Mesenchymal stem cell (in vitro differentiated cells and primary cell): ENCODE measurements around the gene CIAO2B.
"Not testable (repeated sequence)": the region's sequence is repeated elsewhere in the genome, so short reads cannot be mapped to it uniquely, and the experiment has no call there.

Experiments
- DNase-seq: peaks from one replicate; pipeline ENCODE4 v3.0.0-alpha.2; 2013
- H2AFZ ChIP-seq: one replicate; pipeline ENCODE4 v1.6.1; 2013; ENCODE audit warnings: low read depth, mild to moderate bottlenecking, control low read depth, inconsistent platforms, low read length, moderate library complexity
- H2AK5ac ChIP-seq: 2 replicates; pipeline ENCODE4 v1.6.1; 2013; ENCODE audit warnings: low read length, moderate library complexity, mild to moderate bottlenecking, inconsistent platforms; ENCODE audit not compliant: severe bottlenecking
- H2BK120ac ChIP-seq: one replicate; pipeline ENCODE4 v1.6.1; 2013; ENCODE audit warnings: low read depth, mild to moderate bottlenecking, inconsistent platforms, low read length, moderate library complexity
- H2BK12ac ChIP-seq, 2 experiments: one replicate each; pipeline ENCODE4 v1.6.1; 2013; ENCODE audit warnings: inconsistent platforms in 2 of 2, low read length in 2 of 2, mild to moderate bottlenecking in 2 of 2, moderate library complexity in 2 of 2, control low read depth in 1 of 2
- H2BK15ac ChIP-seq: one replicate; pipeline ENCODE4 v1.6.1; 2013; ENCODE audit warnings: mild to moderate bottlenecking, low read depth, inconsistent platforms; ENCODE audit not compliant: poor library complexity, severe bottlenecking
- H2BK5ac ChIP-seq: 2 replicates; pipeline ENCODE4 v1.6.1; 2013; ENCODE audit warnings: low read depth, mild to moderate bottlenecking, low read length, control low read depth, inconsistent platforms; ENCODE audit not compliant: poor library complexity, severe bottlenecking
- H3K14ac ChIP-seq, 2 experiments: one replicate each; pipeline ENCODE4 v1.6.1; 2013; ENCODE audit warnings: inconsistent platforms in 2 of 2, low read length in 2 of 2, control low read depth in 1 of 2, mild to moderate bottlenecking in 1 of 2, moderate library complexity in 1 of 2
- H3K18ac ChIP-seq, 2 experiments: one replicate each; pipeline ENCODE4 v1.6.1; 2013; ENCODE audit warnings: inconsistent platforms in 2 of 2, low read length in 2 of 2, control low read depth in 1 of 2, low read depth in 1 of 2, mild to moderate bottlenecking in 1 of 2
- H3K23ac ChIP-seq, 2 experiments: one replicate each; pipeline ENCODE4 v1.6.1; 2013; ENCODE audit warnings: inconsistent platforms in 2 of 2, low read length in 2 of 2, mild to moderate bottlenecking in 2 of 2, moderate library complexity in 2 of 2, control low read depth in 1 of 2
- H3K27ac ChIP-seq: 2 replicates; pipeline ENCODE4 v1.5.1; 2013; ENCODE audit warnings: mild to moderate bottlenecking, moderate library complexity, low read length, control low read depth, inconsistent platforms; ENCODE audit not compliant: poor library complexity, severe bottlenecking
- H3K27me3 ChIP-seq, 2 experiments: 2 replicates each; pipeline versions ENCODE4 v1.6.1 to v1.7.0; 2013; ENCODE audit warnings: low read length in 2 of 2, mild to moderate bottlenecking in 2 of 2, moderate library complexity in 2 of 2, control low read depth in 1 of 2, inconsistent platforms in 1 of 2; ENCODE audit not compliant: control insufficient read depth in 1 of 2, insufficient read depth in 1 of 2
- H3K36me3 ChIP-seq, 2 experiments: 2 replicates each; pipeline versions ENCODE4 v1.6.1 to v1.7.0; 2013; ENCODE audit warnings: low read length in 2 of 2, control low read depth in 1 of 2, inconsistent platforms in 1 of 2, low read depth in 1 of 2, mild to moderate bottlenecking in 1 of 2; ENCODE audit not compliant: insufficient read depth in 2 of 2, control insufficient read depth in 1 of 2
- H3K4ac ChIP-seq, 2 experiments: one replicate each; pipeline ENCODE4 v1.6.1; 2013; ENCODE audit warnings: inconsistent platforms in 2 of 2, low read length in 2 of 2, mild to moderate bottlenecking in 2 of 2, moderate library complexity in 2 of 2, control low read depth in 1 of 2, low read depth in 1 of 2
- H3K4me1 ChIP-seq: 2 replicates; pipeline ENCODE4 v1.6.1; 2013; ENCODE audit warnings: low read depth, low read length, control low read depth; ENCODE audit not compliant: control insufficient read depth, insufficient read depth
- H3K4me2 ChIP-seq: 2 replicates; pipeline ENCODE4 v1.6.1; 2013; ENCODE audit warnings: low read length, mild to moderate bottlenecking, inconsistent platforms; ENCODE audit not compliant: poor library complexity, severe bottlenecking
- H3K4me3 ChIP-seq, 2 experiments: 2 replicates each; pipeline versions ENCODE4 v1.5.1 to v1.7.0; 2013; ENCODE audit warnings: low read length in 2 of 2, mild to moderate bottlenecking in 2 of 2, control low read depth in 1 of 2, low read depth in 1 of 2; ENCODE audit not compliant: insufficient read depth in 1 of 2
- H3K79me1 ChIP-seq: replicated peaks from 2 replicates; pipeline ENCODE4 v1.6.1; 2013; ENCODE audit warnings: mild to moderate bottlenecking, control low read depth, low read length, inconsistent platforms; ENCODE audit not compliant: poor library complexity, severe bottlenecking
- H3K9ac ChIP-seq: 2 replicates; pipeline ENCODE4 v1.7.0; 2013; ENCODE audit warnings: mild to moderate bottlenecking, low read length, moderate library complexity
- H3K9me3 ChIP-seq: 2 replicates; pipeline ENCODE4 v1.7.0; 2013; ENCODE audit warnings: mild to moderate bottlenecking, low read length; ENCODE audit not compliant: control insufficient read depth
- H4K8ac ChIP-seq: one replicate; pipeline ENCODE4 v1.6.1; 2013; ENCODE audit warnings: inconsistent platforms, mild to moderate bottlenecking, low read length, moderate library complexity
- H4K91ac ChIP-seq: one replicate; pipeline ENCODE4 v1.6.1; 2013; ENCODE audit warnings: mild to moderate bottlenecking, low read length, inconsistent platforms
- WGBS: methylation state at CpG from one replicate; pipeline ENCODE4 v1.1.7; 2013; ENCODE audit warnings: mixed read lengths; 5-methylcytosine and 5-hydroxymethylcytosine counted together

The CIAO2B gene

GRCh38 chr16:66974156-66974931 is 40.1 kb upstream of the CIAO2B start:
- not testable (repeated sequence) for H3K27me3 ChIP-seq, H2BK5ac ChIP-seq, H2BK12ac ChIP-seq, H3K36me3 ChIP-seq, H3K18ac ChIP-seq, H3K23ac ChIP-seq, H3K9me3 ChIP-seq, DNase-seq, H4K91ac ChIP-seq, H3K4me2 ChIP-seq, H3K27ac ChIP-seq, H4K8ac ChIP-seq, H2BK120ac ChIP-seq, H2AK5ac ChIP-seq, H3K4me3 ChIP-seq, H3K79me1 ChIP-seq, H2BK15ac ChIP-seq, H3K4ac ChIP-seq, H3K9ac ChIP-seq, H2AFZ ChIP-seq, H3K14ac ChIP-seq
- H3K4me1 ChIP-seq = peaks cover 35% of the 10 kb centered on the region
- 97% methylated on average over 29 of the region's 32 CpGs for WGBS

GRCh38 chr16:66973716-66974115 is 39.5 kb upstream of the CIAO2B start:
- no peak overlapping the region for H3K14ac ChIP-seq
- no peak overlapping the region for H2BK15ac ChIP-seq
- no peak overlapping the region for H2BK12ac ChIP-seq
- no peaks in the 10 kb centered on the region for H3K79me1 ChIP-seq
- DNase-seq = no peak
- no peak overlapping the region for H2AFZ ChIP-seq
- no peak overlapping the region for H3K18ac ChIP-seq
- no peaks in the 10 kb centered on the region for H3K36me3 ChIP-seq
- H2BK120ac ChIP-seq = no peak overlapping the region
- no peak overlapping the region for H3K4me2 ChIP-seq
- H3K4me1 ChIP-seq = peaks cover 28% of the 10 kb centered on the region
- H3K9ac ChIP-seq = no peak overlapping the region
- no peak overlapping the region for H3K23ac ChIP-seq
- H4K91ac ChIP-seq = no peak overlapping the region
- H3K9me3 ChIP-seq = no peaks in the 10 kb centered on the region
- no peak overlapping the region for H2BK5ac ChIP-seq
- no peak overlapping the region for H2AK5ac ChIP-seq
- no peak overlapping the region for H4K8ac ChIP-seq
- no peak overlapping the region for H3K27ac ChIP-seq
- H3K4me3 ChIP-seq = no peak overlapping the region
- H3K27me3 ChIP-seq = peaks cover 0 to 12% of the 10 kb centered on the region in 2 experiments
- no peak overlapping the region for H3K4ac ChIP-seq
- 95% methylated on average over 6 of the region's 6 CpGs for WGBS

GRCh38 chr16:66972983-66973382 is 38.8 kb upstream of the CIAO2B start:
- Histone ChIP-seq H3K18ac (no peak overlapping the region), H2BK12ac (no peak overlapping the region), H3K14ac (no peak overlapping the region), H3K27me3 (peaks cover 0 to 12% of the 10 kb centered on the region in 2 experiments), H3K36me3 (no peaks in the 10 kb centered on the region), H2AK5ac (no peak overlapping the region), H3K4me3 (no peak overlapping the region), H3K9ac (no peak overlapping the region), H3K4ac (no peak overlapping the region), H3K4me2 (no peak overlapping the region), H3K23ac (no peak overlapping the region), H3K9me3 (no peaks in the 10 kb centered on the region), H3K79me1 (no peaks in the 10 kb centered on the region), H2BK15ac (no peak overlapping the region), H4K8ac (no peak overlapping the region), H4K91ac (no peak overlapping the region), H3K4me1 (peaks cover 27% of the 10 kb centered on the region), H2BK120ac (no peak overlapping the region), H3K27ac (no peak overlapping the region), H2AFZ (no peak overlapping the region), H2BK5ac (no peak overlapping the region)
- no peak for DNase-seq
- WGBS = 75% methylated on average over 7 of the region's 9 CpGs

GRCh38 chr16:66970775-66971720 is 36.8 kb upstream of the CIAO2B start:
- no peak overlapping the region for H2BK12ac ChIP-seq
- H2AFZ ChIP-seq = no peak overlapping the region
- 74% methylated on average over 10 of the region's 10 CpGs for WGBS
- H3K9me3 ChIP-seq = no peaks in the 10 kb centered on the region
- H3K4me1 ChIP-seq = peaks cover 19% of the 10 kb centered on the region
- H2BK15ac ChIP-seq = no peak overlapping the region
- H3K4ac ChIP-seq = no peak overlapping the region
- no peak overlapping the region for H3K9ac ChIP-seq
- H2BK5ac ChIP-seq = peak overlapping the region; percentile 10
- no peak overlapping the region for H3K18ac ChIP-seq
- no peak overlapping the region for H2BK120ac ChIP-seq
- H3K14ac ChIP-seq = no peak overlapping the region
- H3K4me3 ChIP-seq = no peak overlapping the region
- H3K4me2 ChIP-seq = peak overlapping the region; percentile 7
- no peak overlapping the region for H4K8ac ChIP-seq
- H4K91ac ChIP-seq = no peak overlapping the region
- no peak overlapping the region for H3K23ac ChIP-seq
- H3K36me3 ChIP-seq = no peaks in the 10 kb centered on the region
- DNase-seq = peak; percentile 36
- H3K27me3 ChIP-seq = peaks cover 8 to 20% of the 10 kb centered on the region in 2 experiments
- peak overlapping the region; percentile 44 for H3K27ac ChIP-seq
- no peaks in the 10 kb centered on the region for H3K79me1 ChIP-seq
- no peak overlapping the region for H2AK5ac ChIP-seq
